GM10847 (cell line): Measurements from ENCODE around the gene ARMCX2.

ENCODE experiments used
- POLR2A ChIP-seq: IDR thresholded peaks from 2 replicates; pipeline ENCODE4 v1.6.1; 2011; ENCODE audit not compliant: insufficient read length; ENCODE audit errors: extremely low read depth

Gene ARMCX2

GRCh38 chrX:101619364-101619763 lies 40.3 kb downstream of the ARMCX2 start:
- TF ChIP-seq POLR2A, result no peak

GRCh38 chrX:101617211-101618191 lies 42.1 kb downstream of the ARMCX2 start, which contains the start of gene ARMCX6:
ARMCX6 (minus strand) TSS chrX:101618000; CDS start chrX:101616620, 1,380 bp downstream.
- peak; percentile 45 for TF ChIP-seq POLR2A

GRCh38 chrX:101605728-101606127 lies 53.9 kb downstream of the ARMCX2 start:
- TF ChIP-seq POLR2A, result no peak
